Heart left ventricle (tissue), 16 donors: ENCODE data around the gene TRUB1. TPM values are rescaled to one million over a fixed set of nuclear protein-coding genes. Genes with fewer than 3 reads are reported as not detected.

ENCODE experiments used
- ATAC-seq, 4 donors: fragments of 200-7000 bp; cut with Tn5 transposase; one replicate each; pipeline ENCODE4 v1.9.1; 2020 to 2022; ENCODE audit warnings: moderate library complexity in 4 of 4, mild to moderate bottlenecking in 3 of 4, moderate number of reproducible peaks in 1 of 4
- DNase-seq, 5 donors: peaks; one replicate each; pipeline ENCODE4 v3.0.0-alpha.2; 2020
- H3K27ac ChIP-seq, 12 donors: fragments of 200-600 bp; sonication (generic) in 4 of 12; one replicate each; pipeline versions ENCODE4 v1.5.0 to v1.8.0; 2016 to 2022; ENCODE audit warnings: mild to moderate bottlenecking in 2 of 12
- H3K27me3 ChIP-seq, 9 donors: fragments of 200-600 bp; sonication (generic) in 2 of 9; one replicate each; pipeline versions ENCODE4 v1.5.1 to v1.8.0; 2016 to 2022; ENCODE audit warnings: mild to moderate bottlenecking in 3 of 9
- H3K36me3 ChIP-seq, 9 donors: fragments of 200-600 bp; sonication (generic) in 2 of 9; one replicate each; pipeline versions ENCODE4 v1.5.0 to v1.8.0; 2018 to 2022; ENCODE audit warnings: mild to moderate bottlenecking in 2 of 9
- H3K4me1 ChIP-seq, 12 donors: fragments of 200-600 bp; sonication (generic) in 4 of 12; one replicate each; pipeline versions ENCODE4 v1.5.0 to v1.8.0; 2016 to 2022; ENCODE audit warnings: mild to moderate bottlenecking in 3 of 12
- H3K4me3 ChIP-seq, 12 donors: fragments of 200-600 bp; sonication (generic) in 4 of 12; one replicate each; pipeline versions ENCODE4 v1.5.0 to v1.8.0; 2017 to 2022; ENCODE audit warnings: mild to moderate bottlenecking in 9 of 12, moderate library complexity in 4 of 12
- H3K9me3 ChIP-seq, 12 donors: fragments of 200-600 bp; sonication (generic) in 4 of 12; one replicate each; pipeline versions ENCODE4 v1.5.0 to v1.8.0; 2016 to 2022; ENCODE audit warnings: mild to moderate bottlenecking in 1 of 12
- POLR2A ChIP-seq, 2 donors: fragments of 450-650 bp; IDR thresholded peaks; one replicate each; pipeline ENCODE4 v1.6.1; 2017; ENCODE audit warnings: antibody characterized with exemption in 2 of 2, mild to moderate bottlenecking in 2 of 2, moderate library complexity in 2 of 2
- WGBS, 4 donors: extraction: QIAGEN DNeasy Blood & Tissue Kit in 2 of 4; methylation state at CpG; one replicate each; pipeline versions ENCODE4 v1.1.5 to v1.1.7; 2013 to 2018; 5-methylcytosine and 5-hydroxymethylcytosine counted together
- intact Hi-C, 10 donors: fragments of 100-400 bp; cut with DNase I; formaldehyde crosslinking; loops; one replicate each; pipeline versions ENCODE4 v1.11.1 to v1.14.2; 2022
- polyA plus RNA-seq, 2 donors: library from polyadenylated mRNA; stranded (reverse); fragments of 200-250 nt; gene quantifications; one replicate each; pipeline ENCODE4 v1.2.3, GENCODE V29; 2013
- total RNA-seq, 9 donors: library from RNA; depleted of rRNA in 2 of 9; stranded (reverse); fragments of >200 nt in 2 of 9; fragmentation: NEBNext Ultra II Directional in 3 of 9; extraction: Animal tissue kit (Norgen Biotek cat#: 25700) in 3 of 9; gene quantifications; one replicate each; pipeline versions ENCODE4 v1.1.0 to v1.2.4, GENCODE V29; 2016 to 2023
- TF ChIP-seq, protein P1 (sequence below), 12 donors: fragments of 200-600 bp; sonication (generic) in 4 of 12; IDR thresholded peaks; one replicate each; pipeline versions ENCODE4 v1.5.0 to v1.8.0; 2018 to 2022; ENCODE audit warnings: antibody characterized with exemption in 12 of 12, mild to moderate bottlenecking in 5 of 12
- donor health status: ischemic (EF 13 %, LVEDD 7.1; RV severe dilation, severe dysfunction).
- donor health status: healthy with polysubstance abuse.
- donor health status: DM: no; HTN: yes; CAD: no.
- donor health status: DM: no; HTN: no; CAD: no.
- donor health status: ischemic (EF 25% LVEDD 6.9; RV normal size, moderate dysfunction).
- donor health status: ischemic (EF 25% LVEDD 5.7; RV mildly dilated, moderate dysfunction).
- donor health status: healthy.
- donor health status: DM: yes; HTN: yes; CAD: no.
- donor health status: ischemic (EF 35%, LVEDD 5.7; RV mildly dilated, moderate dysfunction).
- donor health status: nonischemic (EF 11% LVEDD 7.7; RV severe dilation, severe dysfunction).
- donor health status: DM: yes; HTN: yes; CAD: no.
- donor health status: PGD.
- donor health status: ischemic (EF 29% LVEDD 5.4; RV normal size, mild dysfunction).
- donor health status: nonischemic (EF 23%, LVEDD 6.1; RV moderate dilation, normal function).

Gene TRUB1
- total and polyA plus RNA-seq, 11 donors: 4.9 to 31.7 (median 16.1) TPM

DNA sequence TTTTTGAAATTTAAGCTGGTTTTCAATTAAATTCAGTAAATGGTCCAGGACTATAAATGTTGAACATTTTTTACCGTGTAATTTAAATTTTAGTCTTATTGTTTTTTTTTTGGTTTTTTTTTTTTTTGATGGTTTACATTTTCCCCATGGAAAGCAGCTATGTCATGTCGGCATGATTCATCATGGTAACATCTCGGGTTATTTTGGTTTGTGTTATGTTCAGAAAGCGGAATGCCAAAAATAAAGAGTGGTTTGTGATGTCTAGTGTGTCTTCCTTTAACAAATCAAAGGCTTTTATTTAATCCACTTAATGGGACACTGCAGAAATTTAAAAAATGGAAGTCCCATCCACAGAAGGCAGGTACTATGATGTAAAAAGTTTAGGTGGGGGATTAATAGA is 58.5 kb downstream of the TRUB1 start:
- no peak for ATAC-seq
- 92 to 96% (median 93%) methylated on average over 4 of the region's 4 CpGs for WGBS, 4 donors
- intact Hi-C loops: no loop called here

DNA sequence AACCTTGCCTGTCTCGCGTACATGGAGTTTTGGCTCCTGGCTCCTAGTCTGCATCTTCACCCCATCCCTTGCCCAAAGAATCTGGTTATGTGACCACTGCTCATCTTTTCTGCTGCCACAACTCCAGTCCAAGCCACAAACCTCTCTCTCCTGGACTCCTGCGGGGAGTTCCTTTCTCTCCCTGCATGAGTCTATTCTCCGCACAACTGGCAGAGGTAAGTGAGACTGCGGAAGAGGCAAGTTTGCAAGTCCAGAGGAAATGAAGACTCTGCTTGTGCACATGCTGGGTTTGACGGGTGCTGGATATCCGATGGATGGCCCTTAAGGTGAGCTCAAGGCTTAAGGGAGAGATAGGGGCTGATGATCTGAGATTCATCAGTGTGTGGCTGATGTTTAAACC is 61.0 kb downstream of the TRUB1 start:
- TF ChIP-seq POLR2A (IDR thresholded peaks at IDR 0.05): no peak
- DNase-seq: no peak
- H3K27ac ChIP-seq: no peak overlapping the region
- H3K36me3 ChIP-seq: no peaks in the 10 kb centered on the region
- no peak for ATAC-seq
- H3K4me3 ChIP-seq: no peak overlapping the region
- H3K4me1 ChIP-seq: peaks cover 0 to 7% (median 0%) of the 10 kb centered on the region in 12 donors
- WGBS, 4 donors: 90 to 95% (median 94%) methylated on average over 7 of the region's 7 CpGs
- H3K27me3 ChIP-seq: no peaks in the 10 kb centered on the region
- no peaks in the 10 kb centered on the region for H3K9me3 ChIP-seq
- intact Hi-C loops: no loop called here

More for the DNA sequence above, 58.5 kb downstream of the TRUB1 start:
- H3K36me3 ChIP-seq: no peaks in the 10 kb centered on the region
- no peak overlapping the region for H3K4me3 ChIP-seq
- H3K27ac ChIP-seq: no peak overlapping the region
- H3K27me3 ChIP-seq: no peaks in the 10 kb centered on the region
- no peak for DNase-seq
- H3K4me1 ChIP-seq: peaks cover 0 to under 1% (median 0%) of the 10 kb centered on the region in 12 donors
- no peak for TF ChIP-seq POLR2A (IDR thresholded peaks at IDR 0.05)
- TF ChIP-seq, protein P1, sequence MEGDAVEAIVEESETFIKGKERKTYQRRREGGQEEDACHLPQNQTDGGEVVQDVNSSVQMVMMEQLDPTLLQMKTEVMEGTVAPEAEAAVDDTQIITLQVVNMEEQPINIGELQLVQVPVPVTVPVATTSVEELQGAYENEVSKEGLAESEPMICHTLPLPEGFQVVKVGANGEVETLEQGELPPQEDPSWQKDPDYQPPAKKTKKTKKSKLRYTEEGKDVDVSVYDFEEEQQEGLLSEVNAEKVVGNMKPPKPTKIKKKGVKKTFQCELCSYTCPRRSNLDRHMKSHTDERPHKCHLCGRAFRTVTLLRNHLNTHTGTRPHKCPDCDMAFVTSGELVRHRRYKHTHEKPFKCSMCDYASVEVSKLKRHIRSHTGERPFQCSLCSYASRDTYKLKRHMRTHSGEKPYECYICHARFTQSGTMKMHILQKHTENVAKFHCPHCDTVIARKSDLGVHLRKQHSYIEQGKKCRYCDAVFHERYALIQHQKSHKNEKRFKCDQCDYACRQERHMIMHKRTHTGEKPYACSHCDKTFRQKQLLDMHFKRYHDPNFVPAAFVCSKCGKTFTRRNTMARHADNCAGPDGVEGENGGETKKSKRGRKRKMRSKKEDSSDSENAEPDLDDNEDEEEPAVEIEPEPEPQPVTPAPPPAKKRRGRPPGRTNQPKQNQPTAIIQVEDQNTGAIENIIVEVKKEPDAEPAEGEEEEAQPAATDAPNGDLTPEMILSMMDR (IDR thresholded peaks at IDR 0.05): no peak
- H3K9me3 ChIP-seq: no peaks in the 10 kb centered on the region

DNA sequence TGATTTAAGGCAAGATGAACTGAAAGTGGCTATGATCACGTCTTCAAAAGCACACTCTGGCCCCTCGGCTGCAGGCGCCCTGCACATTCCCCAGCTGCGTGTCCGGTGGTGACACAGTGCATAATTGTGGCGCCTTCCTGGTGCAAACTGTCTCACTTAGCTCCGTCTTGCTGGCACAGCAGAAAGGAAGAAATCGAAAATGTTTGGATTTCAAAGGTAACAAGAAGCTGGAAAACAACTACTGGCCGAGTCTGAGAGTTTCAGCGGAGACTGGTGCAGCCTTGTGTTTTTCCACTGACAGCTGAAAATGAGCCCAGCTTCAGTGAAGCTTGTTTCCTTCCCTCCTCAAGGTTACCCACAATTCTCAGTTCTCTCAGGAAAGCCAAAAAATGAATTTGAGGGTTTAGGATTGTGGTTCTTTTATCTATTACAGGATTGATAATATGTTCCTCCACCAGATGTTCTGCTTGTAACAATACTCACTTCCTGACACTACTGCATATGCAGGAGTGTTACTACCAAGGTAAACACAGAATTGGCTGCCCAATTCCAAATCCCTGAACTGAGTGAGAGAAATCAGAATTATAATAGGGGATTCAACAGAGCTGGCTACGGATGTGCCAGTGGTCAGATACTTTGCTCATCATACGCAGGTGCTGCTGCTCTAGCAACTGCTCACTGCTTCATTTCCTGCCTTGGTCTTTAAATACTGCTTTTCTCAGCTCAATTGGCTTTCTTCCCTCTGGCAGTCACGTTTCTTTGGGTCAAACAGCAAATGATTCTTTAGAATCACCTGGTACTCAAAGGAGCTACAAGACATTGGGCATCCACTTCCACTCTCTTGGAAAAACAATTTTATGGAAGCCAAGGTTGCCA is 63.7 kb downstream of the TRUB1 start:
- TF ChIP-seq POLR2A (IDR thresholded peaks at IDR 0.05): no peak
- TF ChIP-seq, protein P1 (IDR thresholded peaks at IDR 0.05): no peak

DNA sequence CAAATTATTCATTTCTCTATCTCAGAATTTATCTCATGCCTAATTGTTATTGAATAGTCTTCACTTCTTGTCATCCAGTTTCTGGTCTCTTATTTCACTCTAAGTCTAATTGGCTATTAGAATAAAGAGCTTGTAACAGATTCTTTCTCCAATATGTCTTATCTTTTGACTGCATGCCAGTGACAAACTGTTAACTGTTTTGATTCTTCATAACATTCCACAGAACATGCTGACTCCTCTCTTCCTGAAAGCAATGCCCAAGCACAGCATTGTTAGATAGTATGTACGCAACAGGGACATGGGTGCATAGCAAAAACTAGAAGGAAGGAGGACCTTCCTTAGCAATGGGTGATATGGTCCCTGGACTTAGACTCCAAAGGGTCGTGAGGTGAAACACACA is 65.4 kb downstream of the TRUB1 start:
- intact Hi-C loops: no loop called here
- no peak for ATAC-seq

More for the DNA sequence above, 63.7 kb downstream of the TRUB1 start:
- peak in 1 of 4 donors; percentile 41 for ATAC-seq
- Histone ChIP-seq H3K27me3 (no peaks in the 10 kb centered on the region), H3K4me3 (peak overlapping the region in 7 of 12 donors; percentile 8 to 45 (median 21)), H3K27ac (peak overlapping the region in 2 of 12 donors; percentile 5 to 13), H3K9me3 (no peaks in the 10 kb centered on the region), H3K36me3 (no peaks in the 10 kb centered on the region), H3K4me1 (peaks cover 0 to 7% (median 0%) of the 10 kb centered on the region in 12 donors)
- DNase-seq: no peak
- intact Hi-C loops: no loop called here
- WGBS, 4 donors: 52 to 58% (median 56%) methylated on average over 13 of the region's 13 CpGs

More for the DNA sequence above, 65.4 kb downstream of the TRUB1 start:
- no peaks in the 10 kb centered on the region for H3K9me3 ChIP-seq
- H3K4me3 ChIP-seq: no peak overlapping the region
- TF ChIP-seq POLR2A (IDR thresholded peaks at IDR 0.05): no peak
- TF ChIP-seq, protein P1 (IDR thresholded peaks at IDR 0.05): no peak
- H3K36me3 ChIP-seq: no peaks in the 10 kb centered on the region
- no peak overlapping the region for H3K27ac ChIP-seq
- WGBS, 4 donors: 79 to 91% (median 86%) methylated on average over 2 of the region's 2 CpGs
- H3K4me1 ChIP-seq: peaks cover 0 to 7% (median 0%) of the 10 kb centered on the region in 12 donors
- H3K27me3 ChIP-seq: no peaks in the 10 kb centered on the region
- DNase-seq: no peak
